CD1c-positive myeloid dendritic cell (primary cell): ENCODE results near the gene MUC22.
"Not testable (repeated sequence)": the region's sequence is repeated elsewhere in the genome, so short reads cannot be mapped to it uniquely, and the experiment has no call there.

Source experiments
- DNase-seq: peaks from one replicate; pipeline ENCODE4 v3.0.0-alpha.2; 2016; ENCODE audit errors: extremely low spot score

MUC22 gene

DNA sequence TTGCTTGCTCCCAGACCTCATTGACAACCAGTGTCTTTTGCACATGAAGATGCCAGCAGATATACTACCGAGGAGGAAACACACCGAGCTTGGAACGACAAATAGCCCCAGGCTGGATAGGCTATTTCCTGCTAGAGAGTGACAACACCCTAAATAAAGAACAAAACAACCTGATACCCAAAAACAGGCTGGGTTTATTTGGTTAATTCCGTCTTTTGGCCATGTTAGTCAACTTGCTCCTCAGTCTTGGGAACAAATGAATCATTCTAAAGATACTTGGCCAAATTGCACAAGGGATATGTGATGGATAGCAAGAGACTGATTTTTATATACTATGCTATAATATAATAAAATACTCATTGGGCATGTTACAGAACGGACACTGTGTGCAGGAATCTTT, 11.5 kb upstream of the MUC22 start:
- no peak for DNase-seq

GRCh38 chr6:31000067-31000860, 10.0 kb upstream of the MUC22 start:
- DNase-seq, result not testable (repeated sequence)

DNA sequence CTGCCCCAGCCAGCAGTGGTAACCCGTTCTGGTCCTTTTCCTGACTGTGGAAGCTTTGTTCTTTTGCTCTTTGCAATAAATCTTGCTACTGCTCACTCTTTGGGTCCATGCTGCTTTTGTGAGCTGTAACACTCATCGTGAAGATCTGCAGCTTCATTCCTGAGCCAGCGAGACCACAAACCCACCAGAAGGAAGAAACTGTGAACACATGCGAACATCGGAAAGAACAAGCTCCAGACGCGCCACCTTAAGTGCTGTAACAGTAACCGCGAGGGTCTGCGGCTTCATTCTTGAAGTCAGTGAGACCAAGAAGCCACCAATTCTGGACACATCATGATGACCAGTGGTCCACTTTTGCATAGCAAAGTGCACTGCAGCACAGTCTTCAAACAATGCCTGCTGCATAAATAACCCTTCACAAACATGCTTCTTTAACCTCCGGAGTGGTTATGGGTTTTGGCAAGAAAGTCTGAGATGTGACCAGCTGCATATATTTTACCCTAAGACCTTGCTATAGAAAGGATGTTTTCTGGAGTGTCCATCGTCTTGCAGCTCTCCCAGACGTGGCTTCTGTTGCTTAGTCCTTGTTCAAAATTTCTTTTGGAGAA, 8.9 kb upstream of the MUC22 start:
- DNase-seq, result no peak

DNA sequence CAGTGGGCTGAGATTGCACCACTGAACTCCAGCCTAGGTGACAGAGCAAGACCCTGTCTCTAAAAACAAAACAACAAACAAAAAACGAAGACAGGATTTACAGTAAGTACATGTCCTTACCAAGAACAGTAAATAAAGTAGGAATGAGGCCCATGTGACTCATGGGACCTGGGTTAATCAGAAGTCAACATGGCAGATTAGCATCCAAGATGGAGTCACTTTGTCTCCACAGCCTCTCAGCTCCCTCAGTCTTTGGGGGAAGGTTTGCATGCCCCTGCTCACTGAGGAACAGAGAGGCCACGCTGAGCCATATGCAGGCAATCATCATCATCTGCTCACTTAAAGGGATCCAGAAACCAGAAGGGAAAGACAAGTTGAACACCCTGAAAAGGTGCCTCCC, 7.8 kb upstream of the MUC22 start:
- no peak for DNase-seq

DNA sequence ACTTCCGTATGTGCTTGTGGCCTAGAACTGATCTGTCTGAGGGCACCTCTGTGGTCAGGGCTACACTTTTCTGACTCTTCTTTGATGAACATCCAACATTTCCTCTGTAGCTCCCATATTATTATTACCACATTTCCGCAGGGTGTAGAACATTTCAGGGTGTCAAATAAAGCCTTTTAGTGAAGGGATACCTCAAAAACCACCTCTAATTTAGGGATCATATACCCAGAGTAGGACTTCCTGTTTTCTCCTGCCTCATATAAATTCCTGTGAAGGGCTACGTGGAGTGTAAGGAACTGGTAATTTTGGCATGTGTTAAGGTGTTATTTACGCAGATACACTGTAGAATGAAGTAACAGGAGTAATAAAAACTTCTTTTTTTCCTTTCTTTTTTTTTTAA, 5.5 kb upstream of the MUC22 start:
- no peak for DNase-seq

GRCh38 chr6:31005249-31006020, 4.8 kb upstream of the MUC22 start:
- no peak for DNase-seq

- no peak for DNase-seq
These were observed 2.6 kb upstream of the MUC22 start for GRCh38 chr6:31007694-31008093.

DNA sequence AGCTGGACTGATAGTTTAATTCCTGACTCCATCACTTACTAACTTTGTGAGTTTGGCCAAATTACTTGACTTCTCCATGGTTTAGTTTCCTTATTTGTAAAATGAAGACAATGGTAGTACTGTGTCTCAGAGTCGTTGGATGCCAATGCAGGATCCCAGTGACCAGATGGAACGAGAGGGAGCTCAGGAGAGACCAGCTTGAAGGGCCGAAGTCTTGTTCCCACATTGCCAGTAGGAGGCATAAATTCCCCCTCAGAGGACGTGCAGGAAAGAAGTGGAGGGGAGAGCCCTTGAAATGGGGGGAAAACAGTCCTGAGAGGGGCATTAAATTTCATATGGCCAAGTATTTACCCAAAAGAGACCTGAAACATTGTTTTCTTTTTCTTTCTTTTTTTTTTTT, 2.1 kb upstream of the MUC22 start:
- DNase-seq, result no peak

- no peak for DNase-seq
These were observed 543 bp upstream of the MUC22 start for GRCh38 chr6:31009731-31010130.

DNA sequence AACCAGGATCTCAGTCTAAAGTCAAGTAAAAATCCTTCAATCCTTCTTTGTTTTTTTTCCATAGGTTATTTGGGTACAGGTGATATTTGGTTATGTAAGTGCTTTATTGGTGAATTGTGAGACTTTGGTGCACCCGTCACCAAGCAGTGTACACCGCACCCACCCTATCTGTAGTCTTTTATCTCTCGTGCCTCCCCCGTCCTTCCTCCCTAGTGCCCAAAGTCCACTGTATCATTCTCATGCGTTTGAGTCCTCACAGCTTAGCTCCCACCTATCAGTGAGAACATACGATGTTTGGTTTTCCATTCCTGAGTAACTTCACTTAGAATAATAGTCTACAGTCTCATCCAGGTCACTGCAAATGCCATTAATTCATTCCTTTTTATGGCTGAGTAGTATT, 879 bp downstream of the MUC22 start:
- no peak for DNase-seq

- DNase-seq, result no peak
These were observed 6.5 kb downstream of the MUC22 start for GRCh38 chr6:31016659-31017299.

- DNase-seq, result not testable (repeated sequence)
These were observed 7.2 kb downstream of the MUC22 start for GRCh38 chr6:31017436-31017835.

GRCh38 chr6:31020057-31020456, 9.8 kb downstream of the MUC22 start:
- DNase-seq, result no peak

GRCh38 chr6:31020631-31021255, 10.5 kb downstream of the MUC22 start:
- DNase-seq, result not testable (repeated sequence)

GRCh38 chr6:31021705-31022531, 11.6 kb downstream of the MUC22 start:
- DNase-seq, result not testable (repeated sequence)

DNA sequence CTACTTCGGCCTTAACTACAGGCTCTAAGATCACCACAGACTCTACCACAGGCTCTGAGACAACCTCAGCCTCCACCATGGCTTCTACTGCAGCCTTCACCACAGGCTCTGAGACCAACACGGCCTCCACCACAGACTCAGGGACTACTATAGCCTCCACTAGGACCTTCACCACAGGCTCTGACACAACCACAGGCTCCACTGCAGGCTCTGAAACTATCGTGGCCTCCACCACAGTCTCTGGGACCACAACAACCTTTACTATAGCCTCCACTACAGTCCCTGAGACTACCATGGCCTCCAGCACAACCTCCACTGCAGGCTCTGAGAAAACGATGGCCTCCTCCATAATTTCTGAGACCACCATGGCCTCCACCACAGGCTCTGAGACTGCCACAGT, 15.3 kb downstream of the MUC22 start:
- no peak for DNase-seq

GRCh38 chr6:31031095-31031494, 20.8 kb downstream of the MUC22 start:
- DNase-seq, result no peak

GRCh38 chr6:31033075-31033474, 22.8 kb downstream of the MUC22 start:
- no peak for DNase-seq

DNA sequence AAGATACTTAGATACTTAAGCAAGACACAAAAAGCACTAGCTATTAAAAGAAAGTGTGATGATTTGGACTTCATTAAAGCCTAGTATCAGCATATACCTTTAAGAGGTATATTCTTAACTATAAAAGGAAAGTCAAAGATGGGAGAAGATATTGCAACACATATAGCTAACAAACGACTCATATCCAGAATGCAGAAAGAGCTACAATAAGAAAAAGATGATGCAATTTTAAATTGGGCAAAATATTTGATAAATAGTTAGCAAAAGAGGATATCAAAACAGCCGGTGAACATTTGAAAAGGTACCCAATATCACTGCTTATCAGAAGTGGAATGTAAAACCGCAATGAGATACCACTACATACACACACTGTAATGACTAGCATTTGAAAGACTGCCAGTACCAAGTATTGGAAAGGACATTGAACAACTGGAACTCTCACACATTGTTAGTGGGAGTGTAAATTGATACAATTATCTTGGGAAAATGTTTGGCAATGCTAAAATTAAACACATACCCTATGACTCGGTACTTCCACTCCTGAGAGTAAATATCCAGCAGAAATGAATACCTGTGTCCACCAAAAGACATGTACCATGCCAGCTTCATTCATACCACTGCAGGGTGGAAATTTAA, 25.7 kb downstream of the MUC22 start:
- DNase-seq, result no peak

- DNase-seq, result no peak
These were observed 26.9 kb downstream of the MUC22 start for GRCh38 chr6:31037169-31037568.
